ENCODE measurements around the gene PSME1. TPM values are rescaled to one million over a fixed set of nuclear protein-coding genes. Genes with fewer than 3 reads are reported as not detected.

Gene PSME1
- total and polyA plus RNA-seq, 10 of the 15 experiments (the other 5 are each of a cell fraction or from before 2014, with no cell fraction given): 250 to 1,378 (median 412) TPM

GRCh38 chr14:24113801-24114531 is 22.0 kb upstream of the PSME1 start (continued):
- 0 out of 2 replicates have a peak, but pooled peaks have one; percentile 69 for TF ChIP-seq CBX5 (IDR thresholded peaks at IDR 0.05; ENCODE audit: low read depth)
- no peak; the same call in 1 of the 2 replicates for TF ChIP-seq NR2C1 (IDR thresholded peaks at IDR 0.05)
- TF ChIP-seq WRNIP1 (IDR thresholded peaks at IDR 0.05; ENCODE audit: borderline replicate concordance, low read depth, low read length): peak; percentile 97; the same call in 1 of the 2 replicates
- TF ChIP-seq EED (IDR thresholded peaks at IDR 0.05; ENCODE audit: low read depth): 0 out of 2 replicates have a peak, but pooled peaks have one; percentile 14
- TF ChIP-seq EP300 (IDR thresholded peaks at IDR 0.05; ENCODE audit: borderline replicate concordance in 1 of 2, control insufficient read depth in 1 of 2, low read depth in 2 of 2, low read length in 2 of 2): no peak; a peak in 1 of 4 replicates

- H3K9ac ChIP-seq (ENCODE audit: control insufficient read depth, insufficient read depth, low read length): peak within 1 kb of the TSS; percentile 98
- peaks cover 24% of the 10 kb centered on the region for H3K79me2 ChIP-seq (ENCODE audit: control insufficient read depth, insufficient read depth, low read length)
- H3K4me3 ChIP-seq: peak within 1 kb of the TSS; percentile 96
- peaks cover 7 to 23% of the 10 kb centered on the region in 2 experiments for H3K36me3 ChIP-seq (ENCODE audit: control insufficient read depth in 2 of 2, insufficient read depth in 2 of 2, low read length in 1 of 2)
- WGBS (ENCODE audit: insufficient coverage, insufficient replicate concordance, low lambda C conversion rate, missing lambda C conversion rate): under 1% methylated on average over 65 of the region's 65 CpGs
- H3K27ac ChIP-seq (ENCODE audit: control insufficient read depth, insufficient read depth): peak within 1 kb of the TSS; percentile 94
- ChIA-PET POLR2A (interaction anchor here (0.6 to 17.1 kb wide), 20 partner anchors 9 to 316 kb away, joined by 3 to 276 read pairs (median 6); partner anchors contain the start of genes CHMP4A, CIDEB, EMC9 and FITM1), RAD21 (ENCODE audit: unreplicated experiment) (interaction anchor here (0.8 to 5.8 kb wide), 22 partner anchors 9 to 316 kb away, joined by 3 to 69 read pairs (median 6); partner anchors contain the start of genes CARMIL3, EMC9, FITM1 and IPO4), CTCF (interaction anchor here (0.7 to 5.9 kb wide), 23 partner anchors 9 to 1020 kb away, joined by 3 to 39 read pairs (median 4); partner anchors contain the start of genes ACIN1, CIDEB, EMC9 and IRF9), SMC1A (ENCODE audit: uncharacterized antibody, unreplicated experiment) (interaction anchor here (0.7 to 7.7 kb wide), 21 partner anchors 9 to 219 kb away, joined by 3 to 70 read pairs (median 6); partner anchors contain the start of genes CHMP4A, IPO4, IRF9 and PCK2)
- peak within 1 kb of the TSS; percentile 86 for H2AFZ ChIP-seq (ENCODE audit: control insufficient read depth, low read depth, low read length)
- DNase-seq (ENCODE audit: low read depth, low spot score) (peak; percentile 99), FAIRE-seq (peak; percentile 98), ATAC-seq (peak; percentile 92)
- no peaks in the 10 kb centered on the region for H3K9me3 ChIP-seq (replicated peaks; ENCODE audit: control insufficient read depth, insufficient read depth, low read length)
- no peaks in the 10 kb centered on the region for H3K27me3 ChIP-seq (replicated peaks in 1 of 2; ENCODE audit: control insufficient read depth in 2 of 2, insufficient read depth in 2 of 2, low read length in 1 of 2)
- peaks cover 5% of the 10 kb centered on the region for H3K4me1 ChIP-seq (ENCODE audit: control insufficient read depth, insufficient read depth, low read length)
- in situ Hi-C loops (cut with MboI) (loop anchor here (25.0 kb wide), 1 partner anchor 802 kb away; the partner anchor contains the start of genes BCL2L2, PABPN1 and PPP1R3E), intact Hi-C loops (cut with micrococcal nuclease; ENCODE audit: unreplicated experiment) (loop anchor here (1.0 to 2.0 kb wide), 5 partner anchors 19 to 328 kb away; partner anchors contain the start of genes EMC9, IRF9 and SDR39U1)
- H4K20me1 ChIP-seq (ENCODE audit: control insufficient read depth, insufficient read depth): no peaks in the 10 kb centered on the region
- peak within 1 kb of the TSS; percentile 94 for H3K4me2 ChIP-seq (ENCODE audit: control insufficient read depth, insufficient read depth)
- BruUV-seq (replicated peaks): no TSS peak
- TF ChIP-seq ZNF217 (IDR thresholded peaks at IDR 0.05) (no peak), POLR2AphosphoS2 (IDR thresholded peaks at IDR 0.05; ENCODE audit: low read depth, low read length) (no peak; the same call in 1 of the 2 replicates), ZSCAN29 (IDR thresholded peaks at IDR 0.05) (no peak), ZNF384 (IDR thresholded peaks at IDR 0.05; ENCODE audit: borderline replicate concordance, low read depth, low read length) (no peak), ZBED1 (IDR thresholded peaks at IDR 0.05; ENCODE audit: borderline replicate concordance) (peak; percentile 64; the same call in 1 of the 2 replicates), EED (IDR thresholded peaks at IDR 0.05; ENCODE audit: low read depth) (no peak), REST (IDR thresholded peaks at IDR 0.05; ENCODE audit: low read depth, low read length) (no peak), ATF2 (IDR thresholded peaks at IDR 0.05; ENCODE audit: low read length) (no peak), SMARCA5 (IDR thresholded peaks at IDR 0.05) (no peak), IKZF1 (conservative IDR thresholded peaks at IDR 0.05) (peak; percentile 23)
Observed at GRCh38 chr14:24114532-24115421, 21.2 kb upstream of the PSME1 start, which contains the start of the genes DCAF11 and NRL. DCAF11 (plus strand) TSS chr14:24114777; CDS start chr14:24115595, 818 bp downstream. NRL (minus strand) TSS chr14:24114949; CDS start chr14:24082848, 32,101 bp downstream.
